ENCODE results near the gene KIAA0319L. TPM values are rescaled to one million over a fixed set of nuclear protein-coding genes. Genes with fewer than 3 reads are reported as not detected.

KIAA0319L gene
- total RNA-seq, 4 donors from 2014 or later, result 26.3 to 44.8 (median 38.9) TPM

DNA sequence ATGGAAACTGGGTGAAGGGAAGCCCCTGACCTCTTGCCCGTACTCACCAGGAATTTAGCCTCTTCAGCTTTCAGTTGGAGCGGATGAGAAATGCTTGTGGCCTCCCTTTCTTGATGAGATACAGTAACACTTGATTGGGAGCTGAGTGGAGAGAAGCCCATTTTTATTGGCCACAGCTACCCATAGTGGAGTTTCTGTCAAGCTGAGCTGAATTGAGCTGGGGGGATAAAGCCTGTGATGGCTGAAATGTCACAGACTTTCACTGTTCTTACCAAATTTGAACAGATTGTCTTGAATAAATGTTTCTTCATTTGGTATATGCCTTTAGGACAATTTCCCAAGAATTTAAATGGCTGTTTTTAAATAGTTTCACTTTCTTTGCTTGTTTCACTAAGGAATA lies 162.8 kb downstream of the KIAA0319L start:
- no peak overlapping the region for H3K4me3 ChIP-seq
- no peaks in the 10 kb centered on the region for H3K4me1 ChIP-seq
- H3K27ac ChIP-seq, result no peak overlapping the region
- no peak for ATAC-seq
- WGBS, 2 donors (ENCODE audit: low coverage in 1 of 2), result 100% methylated on average over 1 of the region's 2 CpGs; no CpG with 5 or more reads in 1 of the 2 donors
- peaks cover 8 to 97% of the 10 kb centered on the region in 2 donors for H3K36me3 ChIP-seq
- no peaks in the 10 kb centered on the region for H3K27me3 ChIP-seq
- H3K9me3 ChIP-seq, result no peaks in the 10 kb centered on the region
- TF ChIP-seq POLR2A (IDR thresholded peaks at IDR 0.05) (no peak), EP300 (IDR thresholded peaks at IDR 0.05) (no peak)
- TF ChIP-seq, protein P1, sequence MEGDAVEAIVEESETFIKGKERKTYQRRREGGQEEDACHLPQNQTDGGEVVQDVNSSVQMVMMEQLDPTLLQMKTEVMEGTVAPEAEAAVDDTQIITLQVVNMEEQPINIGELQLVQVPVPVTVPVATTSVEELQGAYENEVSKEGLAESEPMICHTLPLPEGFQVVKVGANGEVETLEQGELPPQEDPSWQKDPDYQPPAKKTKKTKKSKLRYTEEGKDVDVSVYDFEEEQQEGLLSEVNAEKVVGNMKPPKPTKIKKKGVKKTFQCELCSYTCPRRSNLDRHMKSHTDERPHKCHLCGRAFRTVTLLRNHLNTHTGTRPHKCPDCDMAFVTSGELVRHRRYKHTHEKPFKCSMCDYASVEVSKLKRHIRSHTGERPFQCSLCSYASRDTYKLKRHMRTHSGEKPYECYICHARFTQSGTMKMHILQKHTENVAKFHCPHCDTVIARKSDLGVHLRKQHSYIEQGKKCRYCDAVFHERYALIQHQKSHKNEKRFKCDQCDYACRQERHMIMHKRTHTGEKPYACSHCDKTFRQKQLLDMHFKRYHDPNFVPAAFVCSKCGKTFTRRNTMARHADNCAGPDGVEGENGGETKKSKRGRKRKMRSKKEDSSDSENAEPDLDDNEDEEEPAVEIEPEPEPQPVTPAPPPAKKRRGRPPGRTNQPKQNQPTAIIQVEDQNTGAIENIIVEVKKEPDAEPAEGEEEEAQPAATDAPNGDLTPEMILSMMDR (IDR thresholded peaks at IDR 0.05), result no peak

DNA sequence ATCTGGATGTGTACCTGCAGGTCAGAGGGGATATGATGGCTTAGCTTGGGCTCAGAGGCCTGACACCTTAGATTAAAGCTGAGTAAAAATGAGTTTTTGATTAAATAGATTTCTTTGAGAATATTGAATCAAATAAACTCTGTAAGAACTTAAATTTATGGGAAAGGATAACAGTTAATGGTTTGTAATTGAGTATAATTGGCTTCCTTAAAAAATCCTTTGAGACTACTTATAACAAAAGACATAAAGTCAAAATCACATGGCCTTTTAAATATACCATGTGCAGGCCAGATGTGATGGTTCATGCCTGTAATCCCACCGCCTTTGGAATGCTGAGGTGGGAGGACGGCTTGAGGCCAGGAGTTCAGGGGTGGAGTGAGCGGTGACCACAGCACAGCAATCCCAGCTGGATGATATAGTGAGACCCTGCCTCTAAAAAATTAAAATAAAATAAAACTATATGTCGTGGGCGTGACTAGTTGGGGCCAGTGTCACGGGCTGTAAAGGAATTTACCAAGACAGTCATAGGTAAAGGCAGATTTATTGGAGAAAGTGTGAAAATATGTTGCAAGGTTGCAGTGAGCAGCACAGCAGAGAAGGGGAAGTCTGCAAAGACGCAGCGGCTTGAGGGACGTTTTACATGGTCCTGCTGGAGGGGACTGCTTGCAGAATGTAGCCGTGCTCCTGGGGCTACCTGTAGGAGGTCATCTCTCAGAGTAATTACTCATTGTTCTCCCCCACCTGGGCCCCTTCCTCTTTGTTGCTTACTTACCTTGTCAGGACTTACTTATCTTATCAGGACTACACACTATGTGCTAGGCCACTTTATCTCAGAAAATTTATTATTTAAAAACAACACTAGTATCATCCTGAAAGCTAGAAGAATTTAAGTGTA lies 166.4 kb downstream of the KIAA0319L start:
- no peaks in the 10 kb centered on the region for H3K4me1 ChIP-seq
- WGBS, 2 donors (ENCODE audit: low coverage in 1 of 2), result 81 to 83% methylated on average over 9 of the region's 10 CpGs
- no peaks in the 10 kb centered on the region for H3K27me3 ChIP-seq
- H3K36me3 ChIP-seq, result peaks cover 4 to 92% of the 10 kb centered on the region in 2 donors
- no peaks in the 10 kb centered on the region for H3K9me3 ChIP-seq
- H3K27ac ChIP-seq, result no peak overlapping the region
- no peak overlapping the region for H3K4me3 ChIP-seq
- ATAC-seq, result no peak
- TF ChIP-seq, protein P1 (IDR thresholded peaks at IDR 0.05), result no peak
- TF ChIP-seq POLR2A (IDR thresholded peaks at IDR 0.05) (no peak), POLR2AphosphoS5 (IDR thresholded peaks at IDR 0.05) (no peak), EP300 (IDR thresholded peaks at IDR 0.05) (no peak)

DNA sequence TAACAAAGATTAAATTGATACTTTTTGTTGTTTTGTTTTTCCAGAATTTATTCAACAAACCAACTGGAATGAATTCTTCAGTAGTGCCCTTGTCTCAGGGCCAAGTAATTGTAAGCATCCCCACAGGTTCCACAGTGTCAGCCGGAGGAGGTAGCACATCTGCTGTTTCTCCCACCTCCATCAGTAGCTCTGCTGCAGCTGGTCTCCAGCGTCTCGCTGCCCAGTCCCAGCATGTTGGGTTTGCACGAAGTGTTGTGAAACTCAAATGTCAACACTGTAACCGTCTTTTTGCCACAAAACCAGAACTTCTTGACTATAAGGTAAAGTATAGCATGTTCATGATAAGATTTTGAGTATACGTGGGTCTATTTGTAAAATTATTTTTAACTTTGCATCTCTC lies 170.2 kb downstream of the KIAA0319L start:
- Histone ChIP-seq H3K4me1 (no peaks in the 10 kb centered on the region), H3K27me3 (no peaks in the 10 kb centered on the region), H3K4me3 (no peak overlapping the region), H3K27ac (no peak overlapping the region), H3K9me3 (no peaks in the 10 kb centered on the region), H3K36me3 (peaks cover 0 to 71% of the 10 kb centered on the region in 2 donors)
- 73 to 86% methylated on average over 5 of the region's 6 CpGs for WGBS, 2 donors (ENCODE audit: low coverage in 1 of 2)
- no peak for ATAC-seq
- TF ChIP-seq EP300 (IDR thresholded peaks at IDR 0.05) (no peak), POLR2AphosphoS5 (IDR thresholded peaks at IDR 0.05) (no peak), POLR2A (IDR thresholded peaks at IDR 0.05) (no peak)
- TF ChIP-seq, protein P1 (IDR thresholded peaks at IDR 0.05), result no peak

DNA sequence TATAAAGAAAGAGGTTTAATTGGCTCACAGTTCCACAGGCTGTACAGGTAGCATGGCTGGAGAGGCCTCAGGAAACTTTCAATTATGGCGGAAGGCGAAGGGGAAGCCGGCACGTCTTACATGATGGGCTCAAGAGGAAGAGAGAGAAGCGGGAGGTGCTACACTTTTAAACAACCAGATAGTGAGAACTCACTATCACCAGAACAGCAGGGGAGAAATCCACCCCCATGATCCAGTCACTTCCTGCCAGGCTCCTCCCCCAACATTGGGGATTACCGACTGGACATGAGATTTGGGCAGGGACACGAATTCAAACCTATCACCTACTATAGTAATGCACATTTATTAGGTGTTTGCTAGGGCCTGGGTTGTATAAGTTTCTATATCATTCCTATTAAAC lies 170.9 kb downstream of the KIAA0319L start:
- H3K4me3 ChIP-seq, result no peak overlapping the region
- H3K4me1 ChIP-seq, result no peaks in the 10 kb centered on the region
- no peak for ATAC-seq
- TF ChIP-seq, protein P1 (IDR thresholded peaks at IDR 0.05), result no peak
- TF ChIP-seq POLR2A (IDR thresholded peaks at IDR 0.05) (no peak), POLR2AphosphoS5 (IDR thresholded peaks at IDR 0.05) (no peak), EP300 (IDR thresholded peaks at IDR 0.05) (no peak)
- WGBS, 2 donors (ENCODE audit: low coverage in 1 of 2), result 91 to 98% methylated on average over 6 to 7 of the region's 7 CpGs
- H3K9me3 ChIP-seq, result no peaks in the 10 kb centered on the region
- H3K36me3 ChIP-seq, result peaks cover 0 to 64% of the 10 kb centered on the region in 2 donors
- no peaks in the 10 kb centered on the region for H3K27me3 ChIP-seq
- no peak overlapping the region for H3K27ac ChIP-seq

Other genes starting within 250 kb of the KIAA0319L start
- 10 to 100 TPM; 16.6 to 41.2 (median 24.3) TPM for gene NCDN, start 396 bp upstream of the KIAA0319L start, total RNA-seq
- gene TFAP2E, start 15.9 kb upstream of the KIAA0319L start, total RNA-seq, result under 1 TPM in 1 of 4 donors, not detected in 3; 0.27 TPM
- 10 to 100 TPM; 31.0 to 39.3 (median 38.7) TPM for gene PSMB2, start 84.1 kb upstream of the KIAA0319L start, total RNA-seq
- 10 to 100 TPM; 23.6 to 35.4 (median 25.2) TPM for gene C1orf216, start 161.5 kb upstream of the KIAA0319L start, total RNA-seq
- under 1 TPM in 3 of 4 donors, not detected in 1; 0.08 to 0.99 (median 0.13) TPM for gene CLSPN, start 212.6 kb upstream of the KIAA0319L start, total RNA-seq